A549 (cell line): ENCODE measurements around the gene IFT74. TPM values are rescaled to one million over a fixed set of nuclear protein-coding genes. Genes with fewer than 3 reads are reported as not detected.

ENCODE experiments used
- ATAC-seq, 2 experiments: fragments of 200-7000 bp in 1 of 2; fragments of >200 bp in 1 of 2; cut with Nextera tagmentation in 1 of 2; cut with Tn5 transposase in 1 of 2; 3 replicates each; pipeline versions ENCODE4 v1.8.0 to v1.9.1; 2018 to 2020; ENCODE audit warnings: mild to moderate bottlenecking in 1 of 2, moderate library complexity in 1 of 2
- CTCF ChIA-PET: fragments of 300-600 bp; sonication (Branson Sonifier 250); formaldehyde crosslinking; extraction: SDS; loops from one replicate; lab custom pipeline; 2021; ENCODE audit warnings: antibody characterized with exemption, inconsistent platforms; lab: Yijun Ruan, JAX
- POLR2A ChIA-PET: fragments of 350-600 bp; formaldehyde crosslinking; extraction: SDS; loops from one replicate; lab custom pipeline; 2021; ENCODE audit warnings: antibody characterized with exemption, inconsistent platforms; lab: Yijun Ruan, JAX
- DNase-seq, 2 experiments: peaks; one replicate each; pipeline versions ENCODE4 v3.0.0 to v3.0.0-alpha.2; 2011 to 2016; ENCODE audit warnings: low read depth in 1 of 2, low spot score in 1 of 2
- FAIRE-seq: peaks from 2 replicates; lab custom pipeline; 2011; peaks lifted over from hg19 to GRCh38; lab: Jason Lieb, UNC
- H3K27ac ChIP-seq, 2 experiments: fragments of >200 bp; sonication (Bioruptor Twin); formaldehyde crosslinking; 3 replicates each; pipeline ENCODE4 v1.5.1; 2016 to 2017
- H3K4me1 ChIP-seq: fragments of >200 bp; sonication (Bioruptor Twin); formaldehyde crosslinking; 3 replicates; pipeline ENCODE4 v1.6.1; 2016
- H3K4me2 ChIP-seq: fragments of >200 bp; sonication (Bioruptor Twin); formaldehyde crosslinking; 3 replicates; pipeline ENCODE4 v1.6.1; 2016
- H3K4me3 ChIP-seq: fragments of >200 bp; sonication (Bioruptor Twin); formaldehyde crosslinking; 3 replicates; pipeline ENCODE4 v1.5.1; 2016
- H3K9me3 ChIP-seq: fragments of >200 bp; sonication (Bioruptor Twin); formaldehyde crosslinking; 3 replicates; pipeline ENCODE4 v1.6.1; 2016
- ELK1 ChIP-seq: fragments of 150-350 bp; IDR thresholded peaks from 2 replicates; pipeline ENCODE4 v1.6.1; 2014; ENCODE audit warnings: low read depth, mild to moderate bottlenecking, low read length
- FOSL2 ChIP-seq, 2 experiments: fragments of 450-650 bp in 1 of 2; fragments of >200 bp in 1 of 2; sonication (Bioruptor Twin) in 1 of 2; formaldehyde crosslinking; IDR thresholded peaks; 2 replicates each; pipeline versions ENCODE4 v1.5.0 to v1.6.1; 2016 to 2020; ENCODE audit warnings: mild to moderate bottlenecking in 1 of 2, moderate library complexity in 1 of 2
- GATA3 ChIP-seq: IDR thresholded peaks from 2 replicates; pipeline ENCODE4 v1.6.1; 2012; ENCODE audit warnings: borderline replicate concordance
- HOXB5 ChIP-seq: fragments of 250-450 bp; sonication (Bioruptor Pico); IDR thresholded peaks from 2 replicates; pipeline ENCODE4 v1.5.0; 2020; ENCODE audit warnings: mild to moderate bottlenecking, moderate library complexity
- KDM1A ChIP-seq: fragments of 200-600 bp; sonication (generic); IDR thresholded peaks from 2 replicates; pipeline ENCODE4 v1.6.1; 2016; ENCODE audit warnings: low read depth, mild to moderate bottlenecking
- MAZ ChIP-seq: fragments of 150-350 bp; IDR thresholded peaks from 2 replicates; pipeline ENCODE4 v1.6.1; 2014; ENCODE audit warnings: antibody characterized with exemption, low read depth, low read length, borderline replicate concordance
- MYC ChIP-seq: IDR thresholded peaks from 2 replicates; pipeline ENCODE4 v1.6.1; 2012; ENCODE audit warnings: mild to moderate bottlenecking, inconsistent platforms, low read length, improper control_type of control experiment, borderline replicate concordance
- NR3C1 ChIP-seq: fragments of >200 bp; sonication (Bioruptor Twin); formaldehyde crosslinking; IDR thresholded peaks from 3 replicates; pipeline ENCODE4 v1.6.1; 2017
- POLR2A ChIP-seq: IDR thresholded peaks from 2 replicates; pipeline ENCODE4 v1.6.1; 2012; ENCODE audit warnings: mild to moderate bottlenecking, low read length
- RAD21 ChIP-seq, 2 experiments: fragments of >200 bp in 1 of 2; sonication (Bioruptor Twin) in 1 of 2; formaldehyde crosslinking in 1 of 2; IDR thresholded peaks in 1 of 2; conservative IDR thresholded peaks in 1 of 2; 2 replicates in 1 of 2; 3 replicates in 1 of 2; pipeline ENCODE4 v1.6.1; 2012 to 2018; ENCODE audit warnings: inconsistent platforms in 1 of 2
- RARB ChIP-seq: fragments of 250-450 bp; sonication (Bioruptor Pico); IDR thresholded peaks from 2 replicates; pipeline ENCODE4 v1.8.0; 2021; ENCODE audit warnings: mild to moderate bottlenecking, moderate library complexity
- RCOR1 ChIP-seq: fragments of 150-350 bp; IDR thresholded peaks from 2 replicates; pipeline ENCODE4 v1.6.1; 2014; ENCODE audit warnings: antibody characterized with exemption, low read length, low read depth
- SMC3 ChIP-seq: fragments of >200 bp; sonication (Bioruptor Twin); formaldehyde crosslinking; IDR thresholded peaks from 3 replicates; pipeline ENCODE4 v1.6.1; 2018; ENCODE audit warnings: inconsistent platforms
- SREBF2 ChIP-seq: fragments of 450-650 bp; IDR thresholded peaks from 2 replicates; pipeline ENCODE4 v1.6.1; 2014; ENCODE audit warnings: mild to moderate bottlenecking, moderate library complexity
- TFCP2L1 ChIP-seq: fragments of 250-450 bp; sonication (Bioruptor Pico); IDR thresholded peaks from 2 replicates; pipeline ENCODE4 v1.5.0; 2021; ENCODE audit warnings: mild to moderate bottlenecking
- TP53 ChIP-seq: fragments of 250-450 bp; sonication (Bioruptor Pico); IDR thresholded peaks from 2 replicates; pipeline ENCODE4 v1.5.0; 2021; ENCODE audit warnings: mild to moderate bottlenecking, moderate library complexity
- ZC3H11A ChIP-seq: fragments of 450-650 bp; IDR thresholded peaks from 2 replicates; pipeline ENCODE4 v1.6.1; 2014; ENCODE audit warnings: antibody characterized with exemption, mild to moderate bottlenecking
- ZFP36 ChIP-seq: fragments of 450-650 bp; IDR thresholded peaks from 2 replicates; pipeline ENCODE4 v1.6.1; 2014; ENCODE audit warnings: borderline replicate concordance; ENCODE audit not compliant: partially characterized antibody
- WGBS: methylation state at CpG from one replicate; pipeline ENCODE4 v1.1.6; 2017; ENCODE audit errors: missing lambda C conversion rate; 5-methylcytosine and 5-hydroxymethylcytosine counted together
- polyA plus RNA-seq, 4 experiments: library from polyadenylated mRNA; depleted of rRNA in 3 of 4; stranded (reverse); fragments of >200 nt; fragmentation: RNase III in 1 of 4; extraction: RNeasy Plus Mini Kit Qiagen cat#74134 plus additional on column Dnase treatment in 1 of 4; gene quantifications; 2 replicates in 3 of 4; 3 replicates in 1 of 4; pipeline ENCODE4 v1.2.3, GENCODE V29; 2011 to 2017
- TF ChIP-seq, protein P1 (sequence below): fragments of >200 bp; sonication (Bioruptor Twin); formaldehyde crosslinking; IDR thresholded peaks from 3 replicates; pipeline ENCODE4 v1.5.1; 2016
- TF ChIP-seq, protein P2 (sequence below): IDR thresholded peaks from 2 replicates; pipeline ENCODE4 v1.6.1; 2012
- TF ChIP-seq, protein P3 (sequence below): IDR thresholded peaks from 2 replicates; pipeline ENCODE4 v1.6.1; 2012; ENCODE audit warnings: low read depth, borderline replicate concordance
- TF ChIP-seq, protein P4 (sequence below): IDR thresholded peaks from 2 replicates; pipeline ENCODE4 v1.6.1; 2012

IFT74 gene
- polyA plus RNA-seq, 2 of the 4 experiments (the other 2 are of a cell fraction): 16.1 to 26.3 TPM

DNA sequence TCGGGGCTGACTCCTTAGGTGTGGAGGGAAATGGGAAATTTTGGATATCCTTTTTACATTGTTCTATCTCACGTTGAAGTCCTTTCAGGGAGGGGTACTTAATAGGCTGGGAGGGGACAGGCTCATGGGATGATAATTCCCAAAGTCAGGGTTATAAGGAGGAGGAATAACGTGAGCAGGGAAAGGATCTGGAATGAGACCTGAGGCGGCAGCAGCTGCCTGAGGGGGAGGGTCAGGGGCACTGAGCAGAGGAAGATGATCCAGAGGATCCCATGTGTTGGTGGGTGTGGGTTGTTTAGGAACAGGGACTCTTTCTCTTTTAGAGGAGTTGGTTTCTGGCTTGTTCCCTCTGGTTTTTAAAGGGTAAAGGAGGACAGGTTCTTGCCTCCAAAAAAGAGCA is 18.7 kb downstream of the IFT74 start:
- TF ChIP-seq ZC3H11A: no peak
- TF ChIP-seq HOXB5 (CRISPR knock-in tag): no peak

GRCh38 chr9:26975728-26976707 is 19.8 kb downstream of the IFT74 start:
- peak overlapping the region; percentile 59 to 78 for H3K27ac ChIP-seq
- ATAC-seq (peak; percentile 95 to 97), FAIRE-seq (peak; percentile 88), DNase-seq (peak; percentile 40 to 72)
- H3K4me2 ChIP-seq: peak overlapping the region; percentile 72
- H3K9me3 ChIP-seq: no peaks in the 10 kb centered on the region
- WGBS: 32% methylated on average over 18 of the region's 18 CpGs
- POLR2A ChIA-PET: interaction anchor here (1.0 to 1.8 kb wide), 3 partner anchors 20 to 84 kb away, joined by 4 to 13 read pairs (median 5); partner anchors contain the start of genes CAAP1 and IFT74
- CTCF ChIA-PET: interaction anchor here (0.6 to 3.8 kb wide), 46 partner anchors 8 to 671 kb away, joined by 3 to 24 read pairs (median 4); partner anchors contain the start of genes CAAP1, IFT74 and PLAA
- no peak for TF ChIP-seq MYC
- TF ChIP-seq HOXB5 (CRISPR knock-in tag): no peak
- TF ChIP-seq, protein P1, sequence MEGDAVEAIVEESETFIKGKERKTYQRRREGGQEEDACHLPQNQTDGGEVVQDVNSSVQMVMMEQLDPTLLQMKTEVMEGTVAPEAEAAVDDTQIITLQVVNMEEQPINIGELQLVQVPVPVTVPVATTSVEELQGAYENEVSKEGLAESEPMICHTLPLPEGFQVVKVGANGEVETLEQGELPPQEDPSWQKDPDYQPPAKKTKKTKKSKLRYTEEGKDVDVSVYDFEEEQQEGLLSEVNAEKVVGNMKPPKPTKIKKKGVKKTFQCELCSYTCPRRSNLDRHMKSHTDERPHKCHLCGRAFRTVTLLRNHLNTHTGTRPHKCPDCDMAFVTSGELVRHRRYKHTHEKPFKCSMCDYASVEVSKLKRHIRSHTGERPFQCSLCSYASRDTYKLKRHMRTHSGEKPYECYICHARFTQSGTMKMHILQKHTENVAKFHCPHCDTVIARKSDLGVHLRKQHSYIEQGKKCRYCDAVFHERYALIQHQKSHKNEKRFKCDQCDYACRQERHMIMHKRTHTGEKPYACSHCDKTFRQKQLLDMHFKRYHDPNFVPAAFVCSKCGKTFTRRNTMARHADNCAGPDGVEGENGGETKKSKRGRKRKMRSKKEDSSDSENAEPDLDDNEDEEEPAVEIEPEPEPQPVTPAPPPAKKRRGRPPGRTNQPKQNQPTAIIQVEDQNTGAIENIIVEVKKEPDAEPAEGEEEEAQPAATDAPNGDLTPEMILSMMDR: peak; percentile 75
- TF ChIP-seq, protein P2, sequence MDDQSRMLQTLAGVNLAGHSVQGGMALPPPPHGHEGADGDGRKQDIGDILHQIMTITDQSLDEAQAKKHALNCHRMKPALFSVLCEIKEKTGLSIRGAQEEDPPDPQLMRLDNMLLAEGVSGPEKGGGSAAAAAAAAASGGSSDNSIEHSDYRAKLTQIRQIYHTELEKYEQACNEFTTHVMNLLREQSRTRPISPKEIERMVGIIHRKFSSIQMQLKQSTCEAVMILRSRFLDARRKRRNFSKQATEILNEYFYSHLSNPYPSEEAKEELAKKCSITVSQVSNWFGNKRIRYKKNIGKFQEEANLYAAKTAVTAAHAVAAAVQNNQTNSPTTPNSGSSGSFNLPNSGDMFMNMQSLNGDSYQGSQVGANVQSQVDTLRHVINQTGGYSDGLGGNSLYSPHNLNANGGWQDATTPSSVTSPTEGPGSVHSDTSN: no peak
- TF ChIP-seq RAD21 (conservative IDR thresholded peaks at IDR 0.05 in 1 of 2, IDR thresholded peaks at IDR 0.05 in 1 of 2): peak; percentile 78 to 89
- no peak for TF ChIP-seq KDM1A
- TF ChIP-seq RARB (CRISPR knock-in tag): no peak
- TF ChIP-seq SREBF2: no peak
- TF ChIP-seq TP53 (CRISPR knock-in tag): no peak
- peak; percentile 23; the same call in 1 of the 2 replicates for TF ChIP-seq POLR2A
- TF ChIP-seq, protein P3, sequence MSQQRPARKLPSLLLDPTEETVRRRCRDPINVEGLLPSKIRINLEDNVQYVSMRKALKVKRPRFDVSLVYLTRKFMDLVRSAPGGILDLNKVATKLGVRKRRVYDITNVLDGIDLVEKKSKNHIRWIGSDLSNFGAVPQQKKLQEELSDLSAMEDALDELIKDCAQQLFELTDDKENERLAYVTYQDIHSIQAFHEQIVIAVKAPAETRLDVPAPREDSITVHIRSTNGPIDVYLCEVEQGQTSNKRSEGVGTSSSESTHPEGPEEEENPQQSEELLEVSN: no peak
- peak; percentile 58; the same call in 2 of the 3 replicates for TF ChIP-seq SMC3
- TF ChIP-seq, protein P4, sequence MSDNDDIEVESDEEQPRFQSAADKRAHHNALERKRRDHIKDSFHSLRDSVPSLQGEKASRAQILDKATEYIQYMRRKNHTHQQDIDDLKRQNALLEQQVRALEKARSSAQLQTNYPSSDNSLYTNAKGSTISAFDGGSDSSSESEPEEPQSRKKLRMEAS: no peak
- no peak for TF ChIP-seq TFCP2L1
- peak overlapping the region; percentile 38 for H3K4me3 ChIP-seq
- H3K4me1 ChIP-seq: peaks cover 10% of the 10 kb centered on the region; the same call in 2 of the 3 replicates

More for the DNA sequence above, 18.7 kb downstream of the IFT74 start:
- H3K4me3 ChIP-seq: no peak overlapping the region
- H3K4me2 ChIP-seq: no peak overlapping the region
- no peak overlapping the region for H3K27ac ChIP-seq
- ATAC-seq (no peak), FAIRE-seq (no peak), DNase-seq (no peak)
- H3K4me1 ChIP-seq: peaks cover 10% of the 10 kb centered on the region; the same call in 2 of the 3 replicates
- ChIA-PET CTCF (interaction anchor here (0.7 to 3.8 kb wide), 32 partner anchors 7 to 252 kb away, joined by 3 to 24 read pairs (median 4); partner anchors contain the start of genes CAAP1, IFT74 and PLAA), POLR2A (interaction anchor here (1.6 kb wide), 1 partner anchor 83 kb away, joined by 4 read pairs; the partner anchor contains the start of gene CAAP1)
- WGBS: 64% methylated on average over 4 of the region's 4 CpGs
- no peaks in the 10 kb centered on the region for H3K9me3 ChIP-seq

DNA sequence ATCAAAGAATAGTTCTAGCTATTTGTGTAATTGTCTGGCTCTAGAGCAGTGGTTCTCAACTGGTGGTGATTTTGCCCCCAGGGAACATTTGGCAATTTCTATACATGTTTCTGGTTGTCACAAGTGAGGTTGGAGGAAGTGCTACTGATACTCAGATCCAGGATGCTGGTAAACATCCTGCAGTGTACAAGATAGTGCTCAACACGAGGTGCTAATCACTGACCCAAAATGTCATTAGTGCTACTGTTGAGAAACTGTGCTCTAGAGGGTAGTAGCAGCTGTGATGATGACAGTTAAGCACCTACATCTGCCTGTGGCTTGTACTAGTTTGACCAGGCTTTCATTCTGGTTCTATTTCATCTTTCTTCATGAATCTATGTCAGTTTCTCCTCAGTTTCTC is 27.1 kb downstream of the IFT74 start:
- ATAC-seq (no peak), DNase-seq (no peak), FAIRE-seq (no peak)
- Histone ChIP-seq H3K4me2 (no peak overlapping the region), H3K4me3 (no peak overlapping the region), H3K9me3 (no peaks in the 10 kb centered on the region), H3K4me1 (no peaks in the 10 kb centered on the region), H3K27ac (no peak overlapping the region)
- ChIA-PET POLR2A (no interaction called here), CTCF (no interaction called here)
- 8% methylated on average over 1 of the region's 1 CpG for WGBS
- TF ChIP-seq GATA3 (no peak), MAZ (no peak), RCOR1 (no peak), FOSL2 (IDR thresholded peaks at IDR 0.05) (no peak), FOSL2 (CRISPR knock-in tag; IDR thresholded peaks at IDR 0.05) (no peak), MYC (no peak), NR3C1 (no peak), ELK1 (no peak), ZFP36 (no peak)
